ENCODE measurements around the gene LYL1. TPM values are rescaled to one million over a fixed set of nuclear protein-coding genes. Genes with fewer than 3 reads are reported as not detected.

The LYL1 gene
- total and polyA plus RNA-seq, 2 donors (not counting 3 experiments of a cell fraction or from before 2014, with no cell fraction given) = 74.4 to 87.3 TPM

- intact Hi-C loops (cut with micrococcal nuclease) = no loop called here
- H3K27me3 ChIP-seq (ENCODE audit: control insufficient read depth in 2 of 2, insufficient read depth in 2 of 2, low read length in 2 of 2) = no peaks in the 10 kb centered on the region
- H3K4me2 ChIP-seq (ENCODE audit: insufficient read depth, low read length) = no peak overlapping the region
- no peaks in the 10 kb centered on the region for H3K9me3 ChIP-seq (replicated peaks; ENCODE audit: control insufficient read depth, insufficient read depth, low read length)
- peaks cover 0 to 8% of the 10 kb centered on the region in 2 experiments for H3K36me3 ChIP-seq (ENCODE audit: control insufficient read depth in 2 of 2, extremely low read depth in 1 of 2, insufficient read depth in 2 of 2, low read length in 2 of 2)
- H3K9me1 ChIP-seq (replicated peaks; ENCODE audit: control insufficient read depth, extremely low read depth, insufficient read depth, low read length) = no peaks in the 10 kb centered on the region
- H3K9ac ChIP-seq (replicated peaks; ENCODE audit: extremely low read depth, insufficient read depth, low read length) = no peak overlapping the region
- H2AFZ ChIP-seq (ENCODE audit: low read depth, low read length) = no peak overlapping the region
- peaks cover 4% of the 10 kb centered on the region for H3K4me1 ChIP-seq (ENCODE audit: control insufficient read depth, extremely low read depth, insufficient read depth, low read length)
- H3K79me2 ChIP-seq (ENCODE audit: control insufficient read depth, insufficient read depth, low read length) = no peaks in the 10 kb centered on the region
- DNase-seq (ENCODE audit: low read depth, low spot score) (no peak), FAIRE-seq (no peak)
- POLR2A ChIA-PET = interaction anchor here (0.7 kb wide), 1 partner anchor 118 kb away, joined by 3 read pairs; no protein-coding TSS in a partner anchor
- TF ChIP-seq GATA2 (IDR thresholded peaks at IDR 0.05; ENCODE audit: insufficient read depth, insufficient read length, low read depth, low read length) (no peak), POLR2A (IDR thresholded peaks at IDR 0.05; ENCODE audit: low read depth, low read length) (no peak), POLR2AphosphoS5 (IDR thresholded peaks at IDR 0.05; ENCODE audit: insufficient read depth, low read depth, low read length) (no peak), MYC (IDR thresholded peaks at IDR 0.05; ENCODE audit: low read depth, low read length) (no peak), JUN (IDR thresholded peaks at IDR 0.05; ENCODE audit: borderline replicate concordance, insufficient read depth, insufficient read length, low read depth) (no peak), MAX (IDR thresholded peaks at IDR 0.05; ENCODE audit: insufficient read depth, insufficient read length) (no peak), EZH2 (IDR thresholded peaks at IDR 0.05; ENCODE audit: borderline replicate concordance, low read depth, low read length, severe bottlenecking) (no peak), FOS (IDR thresholded peaks at IDR 0.05; ENCODE audit: borderline replicate concordance, insufficient read depth, low read length) (no peak)
- TF ChIP-seq, protein P1, sequence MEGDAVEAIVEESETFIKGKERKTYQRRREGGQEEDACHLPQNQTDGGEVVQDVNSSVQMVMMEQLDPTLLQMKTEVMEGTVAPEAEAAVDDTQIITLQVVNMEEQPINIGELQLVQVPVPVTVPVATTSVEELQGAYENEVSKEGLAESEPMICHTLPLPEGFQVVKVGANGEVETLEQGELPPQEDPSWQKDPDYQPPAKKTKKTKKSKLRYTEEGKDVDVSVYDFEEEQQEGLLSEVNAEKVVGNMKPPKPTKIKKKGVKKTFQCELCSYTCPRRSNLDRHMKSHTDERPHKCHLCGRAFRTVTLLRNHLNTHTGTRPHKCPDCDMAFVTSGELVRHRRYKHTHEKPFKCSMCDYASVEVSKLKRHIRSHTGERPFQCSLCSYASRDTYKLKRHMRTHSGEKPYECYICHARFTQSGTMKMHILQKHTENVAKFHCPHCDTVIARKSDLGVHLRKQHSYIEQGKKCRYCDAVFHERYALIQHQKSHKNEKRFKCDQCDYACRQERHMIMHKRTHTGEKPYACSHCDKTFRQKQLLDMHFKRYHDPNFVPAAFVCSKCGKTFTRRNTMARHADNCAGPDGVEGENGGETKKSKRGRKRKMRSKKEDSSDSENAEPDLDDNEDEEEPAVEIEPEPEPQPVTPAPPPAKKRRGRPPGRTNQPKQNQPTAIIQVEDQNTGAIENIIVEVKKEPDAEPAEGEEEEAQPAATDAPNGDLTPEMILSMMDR (IDR thresholded peaks at IDR 0.05; ENCODE audit: extremely low read depth in 1 of 2, insufficient read depth in 1 of 2, low read depth in 1 of 2, low read length in 2 of 2) = no peak
- BruUV-seq (replicated peaks) = no TSS peak
- H3K27ac ChIP-seq (ENCODE audit: insufficient read depth, low read depth, low read length) = no peak overlapping the region
- no peaks in the 10 kb centered on the region for H4K20me1 ChIP-seq (replicated peaks; ENCODE audit: control insufficient read depth, extremely low read depth, insufficient read depth, low read length)
- dilution Hi-C loops (cut with MboI; ENCODE audit: extremely low pct_ligation_motif_present, low sequenced_read_pairs) = no loop called here
- CTCF ChIA-PET = interaction anchor here (1.3 to 2.2 kb wide), 3 partner anchors 13 to 97 kb away, joined by 4 to 9 read pairs (median 6); no protein-coding TSS in a partner anchor
- H3K4me3 ChIP-seq (replicated peaks in 1 of 3; ENCODE audit: insufficient read depth in 1 of 3, low read depth in 1 of 3, low read length in 3 of 3) = no peak overlapping the region
Observed at GRCh38 chr19:13074378-13074777, 28.3 kb downstream of the LYL1 start.

All from endothelial cell of umbilical vein (primary cell).